Tibial nerve (tissue), 4 donors: ENCODE results near the gene ONECUT1.

ENCODE experiments used
- EP300 ChIP-seq, 2 donors: sonication (generic); formaldehyde crosslinking; IDR thresholded peaks; one replicate each; pipeline ENCODE4 v1.6.1; 2017; ENCODE audit warnings: antibody characterized with exemption in 2 of 2, mild to moderate bottlenecking in 1 of 2
- POLR2A ChIP-seq, 2 donors: fragments of 450-650 bp; IDR thresholded peaks; one replicate each; pipeline ENCODE4 v1.6.1; 2017; ENCODE audit warnings: antibody characterized with exemption in 2 of 2, mild to moderate bottlenecking in 2 of 2, moderate library complexity in 2 of 2
- TF ChIP-seq, protein P1 (sequence below), 5 experiments: fragments of 200-600 bp in 3 of 5; fragments of 450-650 bp in 2 of 5; sonication (generic) in 3 of 5; IDR thresholded peaks; one replicate each; pipeline ENCODE4 v1.5.1; 2016 to 2019; ENCODE audit warnings: antibody characterized with exemption in 5 of 5, mild to moderate bottlenecking in 3 of 5, moderate library complexity in 2 of 5

DNA sequence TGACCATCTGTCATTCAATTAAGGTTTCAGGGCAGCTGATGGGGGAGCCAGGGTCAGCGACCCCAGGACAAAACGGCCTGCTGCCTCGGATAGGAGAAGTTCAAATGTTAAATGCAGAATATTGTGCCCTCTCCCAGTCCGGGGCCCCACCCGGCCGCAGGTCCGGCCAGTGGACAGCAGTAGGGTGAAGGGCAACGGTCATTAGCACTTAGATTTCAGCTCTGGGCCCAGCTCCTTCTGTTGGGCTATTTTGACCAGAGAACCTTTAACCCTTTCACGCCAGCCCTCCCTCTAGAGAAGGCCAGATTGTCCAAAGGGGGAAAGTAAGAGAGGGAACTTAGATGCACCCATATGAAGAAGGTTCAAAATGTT lies 16.1 kb upstream of the ONECUT1 start:
- TF ChIP-seq, protein P1, sequence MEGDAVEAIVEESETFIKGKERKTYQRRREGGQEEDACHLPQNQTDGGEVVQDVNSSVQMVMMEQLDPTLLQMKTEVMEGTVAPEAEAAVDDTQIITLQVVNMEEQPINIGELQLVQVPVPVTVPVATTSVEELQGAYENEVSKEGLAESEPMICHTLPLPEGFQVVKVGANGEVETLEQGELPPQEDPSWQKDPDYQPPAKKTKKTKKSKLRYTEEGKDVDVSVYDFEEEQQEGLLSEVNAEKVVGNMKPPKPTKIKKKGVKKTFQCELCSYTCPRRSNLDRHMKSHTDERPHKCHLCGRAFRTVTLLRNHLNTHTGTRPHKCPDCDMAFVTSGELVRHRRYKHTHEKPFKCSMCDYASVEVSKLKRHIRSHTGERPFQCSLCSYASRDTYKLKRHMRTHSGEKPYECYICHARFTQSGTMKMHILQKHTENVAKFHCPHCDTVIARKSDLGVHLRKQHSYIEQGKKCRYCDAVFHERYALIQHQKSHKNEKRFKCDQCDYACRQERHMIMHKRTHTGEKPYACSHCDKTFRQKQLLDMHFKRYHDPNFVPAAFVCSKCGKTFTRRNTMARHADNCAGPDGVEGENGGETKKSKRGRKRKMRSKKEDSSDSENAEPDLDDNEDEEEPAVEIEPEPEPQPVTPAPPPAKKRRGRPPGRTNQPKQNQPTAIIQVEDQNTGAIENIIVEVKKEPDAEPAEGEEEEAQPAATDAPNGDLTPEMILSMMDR (IDR thresholded peaks at IDR 0.05): no peak
- TF ChIP-seq POLR2A (IDR thresholded peaks at IDR 0.05) (no peak), EP300 (IDR thresholded peaks at IDR 0.05) (no peak)
